OCI-LY1 (cell line): ENCODE data around the gene CPN2.

Source experiments
- H2AFZ ChIP-seq: fragments of 200-600 bp; sonication (generic), shearing (Covaris generic); 2 replicates; pipeline ENCODE4 v1.6.0; 2014; ENCODE audit warnings: antibody characterized with exemption, mild to moderate bottlenecking, low read length
- H3F3A ChIP-seq: fragments of 200-600 bp; sonication (generic), shearing (Covaris generic); 2 replicates; pipeline ENCODE4 v1.6.0; 2014; ENCODE audit warnings: mild to moderate bottlenecking, antibody characterized with exemption, low read length, moderate library complexity; ENCODE audit not compliant: insufficient read depth
- H3K27ac ChIP-seq: fragments of 200-600 bp; sonication (generic); 2 replicates; pipeline ENCODE4 v1.5.1; 2014; ENCODE audit warnings: low read length, mixed run types, mild to moderate bottlenecking, low read depth; ENCODE audit not compliant: poor library complexity, severe bottlenecking
- H3K27me3 ChIP-seq: fragments of 200-600 bp; sonication (generic); 2 replicates; pipeline ENCODE4 v1.6.0; 2014; ENCODE audit warnings: antibody characterized with exemption, mild to moderate bottlenecking, low read length, moderate library complexity; ENCODE audit not compliant: insufficient read depth
- H3K36me3 ChIP-seq: fragments of 200-600 bp; sonication (generic); 2 replicates; pipeline ENCODE4 v1.6.1; 2014; ENCODE audit warnings: mild to moderate bottlenecking, antibody characterized with exemption, low read length, moderate library complexity, mixed read lengths; ENCODE audit not compliant: insufficient read depth
- H3K4me1 ChIP-seq: fragments of 200-600 bp; sonication (generic); 2 replicates; pipeline ENCODE4 v1.5.1; 2014; ENCODE audit warnings: mild to moderate bottlenecking, low read length, moderate library complexity; ENCODE audit not compliant: insufficient read depth, severe bottlenecking
- H3K4me2 ChIP-seq: fragments of 200-600 bp; sonication (generic), shearing (Covaris generic); 2 replicates; pipeline ENCODE4 v1.6.1; 2014; ENCODE audit warnings: low read length
- H3K4me3 ChIP-seq: fragments of 200-600 bp; sonication (generic); 2 replicates; pipeline ENCODE4 v1.5.1; 2014; ENCODE audit warnings: low read length, low read depth, mild to moderate bottlenecking, mixed read lengths; ENCODE audit not compliant: poor library complexity, severe bottlenecking
- H3K79me2 ChIP-seq: fragments of 200-600 bp; shearing (Covaris generic); 2 replicates; pipeline ENCODE4 v1.6.1; 2016; ENCODE audit warnings: mixed run types, low read length, mixed read lengths; ENCODE audit not compliant: insufficient read depth
- H3K9ac ChIP-seq: fragments of 200-600 bp; sonication (generic), shearing (Covaris generic); 2 replicates; pipeline ENCODE4 v1.6.1; 2014; ENCODE audit warnings: mild to moderate bottlenecking, low read length, mixed read lengths
- H3K9me2 ChIP-seq: fragments of 200-600 bp; sonication (generic), shearing (Covaris generic); 2 replicates; pipeline ENCODE4 v1.6.1; 2014; ENCODE audit warnings: low read depth, mild to moderate bottlenecking, low read length, mixed read lengths
- H3K9me3 ChIP-seq: fragments of 200-600 bp; shearing (Covaris generic); 2 replicates; pipeline ENCODE4 v1.6.1; 2014; ENCODE audit warnings: low read length, mixed read lengths
- H4K20me1 ChIP-seq: fragments of 200-600 bp; sonication (generic), shearing (Covaris generic); 2 replicates; pipeline ENCODE4 v1.6.0; 2016; ENCODE audit warnings: mild to moderate bottlenecking, low read length; ENCODE audit not compliant: insufficient read depth
- EZH2 ChIP-seq: fragments of 200-600 bp; sonication (generic), shearing (Covaris generic); IDR thresholded peaks from 2 replicates; pipeline ENCODE4 v1.8.0; 2017; ENCODE audit warnings: borderline replicate concordance, mixed run types, mild to moderate bottlenecking, antibody characterized with exemption, low read length, moderate library complexity, mixed read lengths
- TF ChIP-seq, protein P1 (sequence below): fragments of 200-600 bp; sonication (generic), shearing (Covaris generic); IDR thresholded peaks from 2 replicates; pipeline ENCODE4 v1.5.1; 2017; ENCODE audit warnings: mild to moderate bottlenecking, antibody characterized with exemption, low read length, moderate library complexity, mixed read lengths

CPN2 gene

GRCh38 chr3:194308601-194309449, 42.3 kb downstream of the CPN2 start:
- Histone ChIP-seq H3K4me2 (no peak overlapping the region), H3K9me2 (no peaks in the 10 kb centered on the region), H3K79me2 (no peaks in the 10 kb centered on the region), H3K9me3 (no peaks in the 10 kb centered on the region), H3K27me3 (peaks cover 20% of the 10 kb centered on the region; the same call in 1 of the 2 replicates), H3F3A (no peaks in the 10 kb centered on the region), H3K9ac (no peak overlapping the region), H3K27ac (no peak overlapping the region), H2AFZ (no peak overlapping the region), H3K36me3 (no peaks in the 10 kb centered on the region), H3K4me1 (peaks cover 11% of the 10 kb centered on the region), H4K20me1 (no peaks in the 10 kb centered on the region), H3K4me3 (no peak overlapping the region)
- TF ChIP-seq, protein P1, sequence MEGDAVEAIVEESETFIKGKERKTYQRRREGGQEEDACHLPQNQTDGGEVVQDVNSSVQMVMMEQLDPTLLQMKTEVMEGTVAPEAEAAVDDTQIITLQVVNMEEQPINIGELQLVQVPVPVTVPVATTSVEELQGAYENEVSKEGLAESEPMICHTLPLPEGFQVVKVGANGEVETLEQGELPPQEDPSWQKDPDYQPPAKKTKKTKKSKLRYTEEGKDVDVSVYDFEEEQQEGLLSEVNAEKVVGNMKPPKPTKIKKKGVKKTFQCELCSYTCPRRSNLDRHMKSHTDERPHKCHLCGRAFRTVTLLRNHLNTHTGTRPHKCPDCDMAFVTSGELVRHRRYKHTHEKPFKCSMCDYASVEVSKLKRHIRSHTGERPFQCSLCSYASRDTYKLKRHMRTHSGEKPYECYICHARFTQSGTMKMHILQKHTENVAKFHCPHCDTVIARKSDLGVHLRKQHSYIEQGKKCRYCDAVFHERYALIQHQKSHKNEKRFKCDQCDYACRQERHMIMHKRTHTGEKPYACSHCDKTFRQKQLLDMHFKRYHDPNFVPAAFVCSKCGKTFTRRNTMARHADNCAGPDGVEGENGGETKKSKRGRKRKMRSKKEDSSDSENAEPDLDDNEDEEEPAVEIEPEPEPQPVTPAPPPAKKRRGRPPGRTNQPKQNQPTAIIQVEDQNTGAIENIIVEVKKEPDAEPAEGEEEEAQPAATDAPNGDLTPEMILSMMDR = no peak
- TF ChIP-seq EZH2 = no peak

GRCh38 chr3:194307849-194308248, 43.3 kb downstream of the CPN2 start:
- TF ChIP-seq EZH2 = no peak
- TF ChIP-seq, protein P1 = no peak
- Histone ChIP-seq H3K27me3 (peaks cover 20% of the 10 kb centered on the region; the same call in 1 of the 2 replicates), H3K27ac (no peak overlapping the region), H3K4me2 (no peak overlapping the region), H3F3A (no peaks in the 10 kb centered on the region), H3K4me3 (no peak overlapping the region), H3K9me3 (no peaks in the 10 kb centered on the region), H3K9ac (no peak overlapping the region), H3K36me3 (no peaks in the 10 kb centered on the region), H3K79me2 (no peaks in the 10 kb centered on the region), H4K20me1 (no peaks in the 10 kb centered on the region), H3K4me1 (peaks cover 11% of the 10 kb centered on the region), H3K9me2 (no peaks in the 10 kb centered on the region), H2AFZ (no peak overlapping the region)

DNA sequence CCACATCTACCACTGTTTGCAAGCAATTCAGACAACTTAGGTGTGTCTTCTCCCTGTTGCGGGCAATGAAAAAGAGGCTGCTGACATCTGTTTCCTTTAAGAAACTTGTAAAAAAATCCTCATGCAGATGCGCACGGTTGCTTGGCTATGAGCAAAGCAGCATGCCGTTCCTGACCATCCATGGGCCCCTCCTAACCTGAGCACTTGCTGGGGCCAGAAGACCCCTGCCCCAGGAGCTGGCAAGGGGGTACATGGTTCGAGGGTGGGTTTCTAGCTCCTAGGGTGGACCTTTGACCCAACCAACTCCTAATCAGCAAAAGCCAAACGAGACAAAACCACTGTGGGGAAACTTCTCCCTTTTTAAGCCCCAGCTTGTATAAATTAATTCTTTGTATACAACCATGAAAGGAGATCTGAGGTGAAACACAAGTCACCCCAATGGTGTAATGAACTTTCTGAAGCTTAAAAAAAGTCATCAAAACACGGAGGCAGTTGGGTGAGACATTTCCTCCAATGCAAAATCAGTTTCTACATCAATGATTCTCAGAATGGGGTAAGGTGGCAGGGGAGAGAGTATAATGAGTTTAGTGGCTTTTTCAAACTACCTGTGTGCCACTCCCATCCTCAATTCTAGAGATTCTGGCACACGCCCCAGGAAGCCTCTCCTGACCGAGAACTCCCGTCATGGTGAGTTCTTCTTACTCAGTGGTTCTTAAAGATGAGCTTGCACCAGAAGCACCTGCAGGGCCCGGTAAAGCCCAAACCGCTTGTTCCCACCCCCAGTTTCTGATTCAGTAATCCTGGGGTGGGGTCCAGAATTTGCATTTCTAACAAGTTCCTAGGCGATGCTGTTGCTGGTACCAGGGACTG, 44.1 kb downstream of the CPN2 start:
- no peaks in the 10 kb centered on the region for H4K20me1 ChIP-seq
- H3K9ac ChIP-seq = no peak overlapping the region
- H3K9me2 ChIP-seq = no peaks in the 10 kb centered on the region
- H3K27ac ChIP-seq = no peak overlapping the region
- H3K36me3 ChIP-seq = no peaks in the 10 kb centered on the region
- TF ChIP-seq, protein P1 = no peak
- no peak for TF ChIP-seq EZH2
- no peaks in the 10 kb centered on the region for H3F3A ChIP-seq
- peaks cover 11% of the 10 kb centered on the region for H3K4me1 ChIP-seq
- H2AFZ ChIP-seq = no peak overlapping the region
- peaks cover 25% of the 10 kb centered on the region; the same call in 1 of the 2 replicates for H3K27me3 ChIP-seq
- no peaks in the 10 kb centered on the region for H3K79me2 ChIP-seq
- no peak overlapping the region for H3K4me3 ChIP-seq
- no peak overlapping the region for H3K4me2 ChIP-seq
- no peaks in the 10 kb centered on the region for H3K9me3 ChIP-seq
